Esophagus muscularis mucosa (tissue), 4 donors: ENCODE measurements around the gene ADAMTS17. TPM values are rescaled to one million over a fixed set of nuclear protein-coding genes. Genes with fewer than 3 reads are reported as not detected.

Experiments used
- DNase-seq: peaks from one replicate; pipeline ENCODE4 v3.0.0-alpha.2; 2017; ENCODE audit errors: extremely low spot score
- H3K27ac ChIP-seq, 4 donors: fragments of 200-600 bp; sonication (generic); replicated peaks in 1 of 4; 1 replicate in 3 of 4; 2 replicates in 1 of 4; pipeline ENCODE4 v1.5.1; 2016 to 2019; ENCODE audit warnings: mild to moderate bottlenecking in 1 of 4
- H3K27me3 ChIP-seq, 4 donors: fragments of 200-600 bp; sonication (generic); one replicate each; pipeline versions ENCODE4 v1.5.1 to v1.6.0; 2016 to 2019
- H3K36me3 ChIP-seq, 4 donors: fragments of 200-600 bp; sonication (generic); one replicate each; pipeline ENCODE4 v1.5.1; 2016 to 2019
- H3K4me1 ChIP-seq, 4 donors: fragments of 200-600 bp; sonication (generic); one replicate each; pipeline ENCODE4 v1.5.1; 2016 to 2019
- H3K4me3 ChIP-seq, 4 donors: fragments of 200-600 bp; sonication (generic); 1 replicate in 2 of 4; 2 replicates in 2 of 4; pipeline ENCODE4 v1.5.1; 2016 to 2019; ENCODE audit warnings: mild to moderate bottlenecking in 4 of 4, moderate library complexity in 1 of 4
- H3K9me3 ChIP-seq, 4 donors: fragments of 200-600 bp; sonication (generic); 1 replicate in 3 of 4; 2 replicates in 1 of 4; pipeline ENCODE4 v1.5.1; 2016 to 2019
- EP300 ChIP-seq: sonication (generic); formaldehyde crosslinking; IDR thresholded peaks from one replicate; pipeline ENCODE4 v1.6.1; 2017; ENCODE audit warnings: antibody characterized with exemption
- POLR2A ChIP-seq: fragments of 450-650 bp; IDR thresholded peaks from one replicate; pipeline ENCODE4 v1.6.1; 2017; ENCODE audit warnings: antibody characterized with exemption, moderate library complexity, mild to moderate bottlenecking, low read depth
- POLR2AphosphoS5 ChIP-seq, 2 donors: sonication (generic); formaldehyde crosslinking; IDR thresholded peaks; one replicate each; pipeline ENCODE4 v1.6.1; 2017; ENCODE audit warnings: antibody characterized with exemption in 2 of 2
- WGBS: methylation state at CpG from one replicate; pipeline ENCODE4 v1.1.5; 2018; 5-methylcytosine and 5-hydroxymethylcytosine counted together
- intact Hi-C: fragments of 100-400 bp; cut with DNase I; formaldehyde crosslinking; loops from one replicate; pipeline ENCODE4 v1.15.1; 2023
- total RNA-seq, 4 donors: library from RNA; depleted of rRNA; stranded (reverse); fragments of >200 nt; gene quantifications; one replicate each; pipeline versions ENCODE4 v1.1.0 to v1.2.1, GENCODE V29; 2016
- TF ChIP-seq, protein P1 (sequence below), 3 experiments: fragments of 200-600 bp in 2 of 3; fragments of 450-650 bp in 1 of 3; sonication (generic) in 2 of 3; IDR thresholded peaks; one replicate each; pipeline ENCODE4 v1.5.1; 2017 to 2019; ENCODE audit warnings: antibody characterized with exemption in 3 of 3, mild to moderate bottlenecking in 2 of 3, moderate library complexity in 1 of 3

ADAMTS17 gene
- total RNA-seq, 4 donors from 2014 or later = 5.3 to 12.0 (median 6.6) TPM

DNA sequence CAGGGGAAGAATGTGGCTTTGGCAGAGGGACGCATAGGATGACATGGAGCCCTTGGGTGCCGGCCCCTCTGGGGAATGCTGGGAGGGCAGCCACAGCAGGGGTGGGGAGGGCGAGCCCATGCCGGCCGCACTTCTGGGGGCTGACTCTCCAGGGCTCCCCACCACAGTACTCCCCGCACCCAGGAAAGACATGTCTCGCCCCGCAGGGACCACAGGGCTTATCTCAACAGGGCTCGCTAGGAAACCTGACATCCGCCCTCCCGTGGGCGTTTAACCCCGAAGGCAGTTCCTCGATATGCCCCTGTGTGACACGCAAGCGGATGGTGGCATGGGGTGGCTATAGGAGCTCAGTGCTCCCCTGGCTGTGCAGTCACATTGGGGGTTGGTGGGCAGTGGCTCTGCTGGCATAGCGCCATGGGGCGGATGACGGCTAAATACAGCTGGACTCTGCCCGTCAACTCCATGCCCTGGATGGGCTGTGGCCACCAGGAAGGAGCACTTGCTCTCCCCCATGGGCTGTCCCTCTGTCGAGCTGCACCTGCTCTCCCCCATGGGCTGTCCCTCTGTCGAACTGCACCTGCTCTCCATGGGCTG lies 141.4 kb downstream of the ADAMTS17 start:
- DNase-seq = no peak
- Histone ChIP-seq H3K4me3 (no peak overlapping the region), H3K36me3 (no peaks in the 10 kb centered on the region), H3K9me3 (no peaks in the 10 kb centered on the region), H3K4me1 (peaks cover 0 to 10% (median 0%) of the 10 kb centered on the region in 4 donors), H3K27ac (no peak overlapping the region), H3K27me3 (no peaks in the 10 kb centered on the region)
- 89% methylated on average over 16 of the region's 22 CpGs for whole genome bisulfite sequencing
- intact Hi-C loops = loop anchor here (10.0 kb wide), 1 partner anchor 134 kb away; no protein-coding TSS in a partner anchor
- TF ChIP-seq POLR2AphosphoS5 (IDR thresholded peaks at IDR 0.05) (no peak), EP300 (no peak), POLR2A (no peak)
- TF ChIP-seq, protein P1, sequence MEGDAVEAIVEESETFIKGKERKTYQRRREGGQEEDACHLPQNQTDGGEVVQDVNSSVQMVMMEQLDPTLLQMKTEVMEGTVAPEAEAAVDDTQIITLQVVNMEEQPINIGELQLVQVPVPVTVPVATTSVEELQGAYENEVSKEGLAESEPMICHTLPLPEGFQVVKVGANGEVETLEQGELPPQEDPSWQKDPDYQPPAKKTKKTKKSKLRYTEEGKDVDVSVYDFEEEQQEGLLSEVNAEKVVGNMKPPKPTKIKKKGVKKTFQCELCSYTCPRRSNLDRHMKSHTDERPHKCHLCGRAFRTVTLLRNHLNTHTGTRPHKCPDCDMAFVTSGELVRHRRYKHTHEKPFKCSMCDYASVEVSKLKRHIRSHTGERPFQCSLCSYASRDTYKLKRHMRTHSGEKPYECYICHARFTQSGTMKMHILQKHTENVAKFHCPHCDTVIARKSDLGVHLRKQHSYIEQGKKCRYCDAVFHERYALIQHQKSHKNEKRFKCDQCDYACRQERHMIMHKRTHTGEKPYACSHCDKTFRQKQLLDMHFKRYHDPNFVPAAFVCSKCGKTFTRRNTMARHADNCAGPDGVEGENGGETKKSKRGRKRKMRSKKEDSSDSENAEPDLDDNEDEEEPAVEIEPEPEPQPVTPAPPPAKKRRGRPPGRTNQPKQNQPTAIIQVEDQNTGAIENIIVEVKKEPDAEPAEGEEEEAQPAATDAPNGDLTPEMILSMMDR (IDR thresholded peaks at IDR 0.05) = no peak

DNA sequence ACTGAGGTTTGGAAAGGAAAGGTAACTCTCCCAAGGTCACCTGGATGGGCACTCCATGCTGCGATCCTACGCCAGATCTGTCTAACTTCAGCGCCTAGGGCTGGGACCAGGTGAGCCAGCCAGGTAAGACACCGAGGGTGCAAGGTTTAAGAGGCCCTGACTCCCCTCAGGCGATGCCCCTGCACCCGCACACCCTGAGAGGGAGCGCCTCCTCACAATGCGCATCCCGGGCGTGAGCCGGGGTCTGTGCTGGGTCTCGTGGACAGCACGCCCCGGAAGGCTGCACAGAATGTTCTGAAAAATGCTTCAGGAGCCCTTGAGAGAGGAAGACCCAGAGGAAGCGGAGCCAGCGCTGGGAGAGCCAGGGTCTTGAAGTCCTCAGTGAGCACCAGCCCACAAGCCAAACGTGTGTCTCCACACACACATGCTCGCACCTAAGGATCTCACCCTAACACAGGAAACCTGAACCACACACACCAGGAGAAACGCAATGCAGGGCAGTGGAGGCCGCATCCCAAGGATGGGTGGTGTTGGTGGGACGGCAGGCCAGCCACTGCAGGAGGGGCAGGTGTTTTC lies 142.0 kb downstream of the ADAMTS17 start:
- Histone ChIP-seq H3K4me3 (no peak overlapping the region), H3K4me1 (peaks cover 0 to 10% (median 1%) of the 10 kb centered on the region in 4 donors), H3K27me3 (no peaks in the 10 kb centered on the region), H3K9me3 (no peaks in the 10 kb centered on the region), H3K27ac (no peak overlapping the region), H3K36me3 (no peaks in the 10 kb centered on the region)
- no peak for TF ChIP-seq POLR2AphosphoS5 (IDR thresholded peaks at IDR 0.05)
- TF ChIP-seq POLR2A = no peak
- TF ChIP-seq EP300 = no peak
- TF ChIP-seq, protein P1 (IDR thresholded peaks at IDR 0.05) = no peak
- WGBS = 93% methylated on average over 7 of the region's 21 CpGs
- no peak for DNase-seq
- intact Hi-C loops = loop anchor here (10.0 kb wide), 1 partner anchor 135 kb away; no protein-coding TSS in a partner anchor

DNA sequence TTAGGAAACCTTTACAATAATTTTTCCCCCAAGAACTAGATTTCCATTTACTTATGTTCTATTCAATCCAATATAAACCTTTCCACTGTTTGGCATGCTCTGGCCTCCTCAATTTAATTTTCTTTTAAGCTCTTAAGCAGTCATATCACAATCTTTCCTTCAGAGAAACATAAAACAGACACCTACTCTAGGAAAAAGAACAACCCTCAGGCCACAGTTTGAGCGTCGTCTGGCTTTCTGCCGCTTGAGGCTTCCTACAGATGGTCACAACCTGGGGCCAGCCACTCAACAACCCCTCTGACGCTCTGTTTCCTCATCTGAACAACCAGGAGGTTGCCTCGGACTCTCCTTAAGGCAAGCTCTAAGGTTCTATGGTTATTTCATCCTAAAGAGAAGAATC lies 143.3 kb downstream of the ADAMTS17 start:
- H3K27me3 ChIP-seq = no peaks in the 10 kb centered on the region
- 59% methylated on average over 5 of the region's 5 CpGs for WGBS
- no peak for DNase-seq
- H3K9me3 ChIP-seq = no peaks in the 10 kb centered on the region
- H3K27ac ChIP-seq = no peak overlapping the region
- H3K36me3 ChIP-seq = no peaks in the 10 kb centered on the region
- no peak for TF ChIP-seq POLR2AphosphoS5 (IDR thresholded peaks at IDR 0.05)
- no peak for TF ChIP-seq POLR2A
- TF ChIP-seq, protein P1 (IDR thresholded peaks at IDR 0.05) = no peak
- no peak for TF ChIP-seq EP300
- peaks cover 0 to 16% (median 13%) of the 10 kb centered on the region in 4 donors for H3K4me1 ChIP-seq
- no peak overlapping the region for H3K4me3 ChIP-seq
- intact Hi-C loops = no loop called here

DNA sequence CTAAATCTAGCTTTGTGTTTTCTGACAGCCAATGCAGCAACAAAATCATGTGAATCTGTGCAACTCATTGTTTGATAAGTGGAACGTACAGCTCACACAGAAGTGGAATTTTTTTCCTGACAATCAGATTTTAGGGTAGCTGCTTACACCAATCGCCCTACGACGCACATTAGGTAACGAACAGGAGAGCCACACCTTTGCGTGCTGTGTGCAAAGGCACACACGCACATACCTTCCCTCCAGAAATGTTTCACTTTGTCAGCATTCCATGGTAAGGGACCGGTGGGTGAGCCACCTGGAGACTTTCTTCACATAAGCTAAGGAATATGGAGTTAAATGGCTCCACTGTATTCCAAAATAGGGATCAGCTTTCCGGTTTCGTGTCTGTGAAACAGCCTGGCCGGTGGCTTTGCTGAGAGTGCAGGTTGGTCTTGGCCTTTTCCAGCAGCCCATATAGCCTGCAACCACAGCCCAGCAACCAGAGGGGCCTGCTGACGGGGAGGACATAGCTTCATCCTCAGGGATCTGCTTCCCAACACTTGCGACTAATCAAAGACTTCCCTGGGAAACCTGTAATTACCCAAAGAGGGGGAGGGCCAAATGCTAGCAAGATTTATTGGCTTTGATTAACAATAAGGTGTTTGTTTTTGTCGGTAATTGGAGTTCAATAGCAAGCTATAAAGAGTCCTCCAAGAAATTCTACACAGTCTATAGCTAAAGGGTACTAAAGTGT lies 145.3 kb downstream of the ADAMTS17 start:
- intact Hi-C loops = no loop called here
- 89% methylated on average over 14 of the region's 14 CpGs for WGBS

More for the DNA sequence above, 145.3 kb downstream of the ADAMTS17 start:
- DNase-seq = no peak
- no peak for TF ChIP-seq POLR2A
- TF ChIP-seq POLR2AphosphoS5 (IDR thresholded peaks at IDR 0.05) = no peak
- TF ChIP-seq, protein P1 (IDR thresholded peaks at IDR 0.05) = no peak
- no peak for TF ChIP-seq EP300
- no peaks in the 10 kb centered on the region for H3K36me3 ChIP-seq
- no peaks in the 10 kb centered on the region for H3K27me3 ChIP-seq
- H3K27ac ChIP-seq = no peak overlapping the region
- H3K4me1 ChIP-seq = peaks cover 0 to 35% (median 27%) of the 10 kb centered on the region in 4 donors
- no peak overlapping the region for H3K4me3 ChIP-seq
- H3K9me3 ChIP-seq = no peaks in the 10 kb centered on the region
